Cardiac muscle cell (in vitro differentiated cells and primary cell): ENCODE results near the gene ATG10. TPM values are rescaled to one million over a fixed set of nuclear protein-coding genes. Genes with fewer than 3 reads are reported as not detected.
"Not testable (repeated sequence)": the region's sequence is repeated elsewhere in the genome, so short reads cannot be mapped to it uniquely, and the experiment has no call there.

Experiments
- DNase-seq, 2 donors: peaks; one replicate each; pipeline versions ENCODE4 v3.0.0 to v3.0.0-alpha.2; 2010 to 2017; ENCODE audit warnings: low read depth in 1 of 2, low spot score in 1 of 2
- H3K27ac ChIP-seq: fragments of 200-600 bp; sonication (generic); 2 replicates; pipeline ENCODE4 v1.5.1; 2016
- H3K27me3 ChIP-seq: fragments of 200-600 bp; sonication (generic); 2 replicates; pipeline ENCODE4 v1.6.0; 2016; ENCODE audit warnings: control low read depth
- H3K36me3 ChIP-seq: fragments of 200-600 bp; sonication (generic); 2 replicates; pipeline ENCODE4 v1.5.1; 2016; ENCODE audit warnings: control low read depth
- H3K4me1 ChIP-seq: fragments of 200-600 bp; sonication (generic); 2 replicates; pipeline ENCODE4 v1.8.1; 2017; ENCODE audit warnings: low read depth, mild to moderate bottlenecking, mixed run types
- H3K4me3 ChIP-seq: fragments of 200-600 bp; sonication (generic); 2 replicates; pipeline ENCODE4 v1.5.1; 2016; ENCODE audit warnings: mild to moderate bottlenecking
- H3K9me3 ChIP-seq: fragments of 200-600 bp; sonication (generic); 2 replicates; pipeline ENCODE4 v1.5.1; 2017; ENCODE audit warnings: low read depth, mild to moderate bottlenecking, control low read depth
- polyA plus RNA-seq: library from polyadenylated mRNA; unstranded; fragments of >200 nt; fragmentation: Nextera tagmentation; extraction: Ambion mirVana; gene quantifications from 2 replicates; pipeline ENCODE4 v1.2.1, GENCODE V29; 2016
- total RNA-seq: library from RNA; depleted of rRNA; stranded (reverse); fragments of >200 nt; gene quantifications from 2 replicates; pipeline ENCODE4 v1.2.3, GENCODE V29; 2016
- TF ChIP-seq, protein P1 (sequence below): IDR thresholded peaks from 2 replicates; pipeline ENCODE4 v1.5.1; 2012; ENCODE audit warnings: low read depth, mild to moderate bottlenecking, low read length

The ATG10 gene
- total and polyA plus RNA-seq, 2 experiments from 2014 or later = 9.0 to 28.0 TPM

DNA sequence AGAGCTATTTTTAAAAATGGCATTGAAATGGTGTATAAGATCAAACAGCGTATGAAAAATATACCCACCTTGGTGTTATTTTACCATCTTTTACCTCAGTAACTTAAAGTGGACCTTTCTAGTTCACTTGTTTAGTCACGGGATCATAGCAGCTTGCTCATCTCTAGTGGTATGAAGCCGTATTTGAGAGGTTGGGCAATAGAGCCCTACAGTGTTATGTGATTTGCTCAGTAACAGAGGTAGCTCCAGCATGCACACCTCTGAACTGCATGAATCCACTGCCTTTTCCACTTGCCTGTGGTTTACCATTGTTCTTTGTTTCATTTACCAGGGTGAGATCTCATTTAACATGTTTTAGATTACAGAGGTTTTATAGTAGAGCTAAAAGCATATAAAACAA, 134.4 kb downstream of the ATG10 start:
- no peaks in the 10 kb centered on the region for H3K9me3 ChIP-seq
- no peaks in the 10 kb centered on the region for H3K36me3 ChIP-seq
- no peaks in the 10 kb centered on the region for H3K27me3 ChIP-seq
- TF ChIP-seq, protein P1, sequence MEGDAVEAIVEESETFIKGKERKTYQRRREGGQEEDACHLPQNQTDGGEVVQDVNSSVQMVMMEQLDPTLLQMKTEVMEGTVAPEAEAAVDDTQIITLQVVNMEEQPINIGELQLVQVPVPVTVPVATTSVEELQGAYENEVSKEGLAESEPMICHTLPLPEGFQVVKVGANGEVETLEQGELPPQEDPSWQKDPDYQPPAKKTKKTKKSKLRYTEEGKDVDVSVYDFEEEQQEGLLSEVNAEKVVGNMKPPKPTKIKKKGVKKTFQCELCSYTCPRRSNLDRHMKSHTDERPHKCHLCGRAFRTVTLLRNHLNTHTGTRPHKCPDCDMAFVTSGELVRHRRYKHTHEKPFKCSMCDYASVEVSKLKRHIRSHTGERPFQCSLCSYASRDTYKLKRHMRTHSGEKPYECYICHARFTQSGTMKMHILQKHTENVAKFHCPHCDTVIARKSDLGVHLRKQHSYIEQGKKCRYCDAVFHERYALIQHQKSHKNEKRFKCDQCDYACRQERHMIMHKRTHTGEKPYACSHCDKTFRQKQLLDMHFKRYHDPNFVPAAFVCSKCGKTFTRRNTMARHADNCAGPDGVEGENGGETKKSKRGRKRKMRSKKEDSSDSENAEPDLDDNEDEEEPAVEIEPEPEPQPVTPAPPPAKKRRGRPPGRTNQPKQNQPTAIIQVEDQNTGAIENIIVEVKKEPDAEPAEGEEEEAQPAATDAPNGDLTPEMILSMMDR = no peak
- H3K27ac ChIP-seq = peak overlapping the region; percentile 4
- DNase-seq = peak; percentile 7 to 43
- peaks cover 8% of the 10 kb centered on the region for H3K4me1 ChIP-seq
- H3K4me3 ChIP-seq = no peak overlapping the region

DNA sequence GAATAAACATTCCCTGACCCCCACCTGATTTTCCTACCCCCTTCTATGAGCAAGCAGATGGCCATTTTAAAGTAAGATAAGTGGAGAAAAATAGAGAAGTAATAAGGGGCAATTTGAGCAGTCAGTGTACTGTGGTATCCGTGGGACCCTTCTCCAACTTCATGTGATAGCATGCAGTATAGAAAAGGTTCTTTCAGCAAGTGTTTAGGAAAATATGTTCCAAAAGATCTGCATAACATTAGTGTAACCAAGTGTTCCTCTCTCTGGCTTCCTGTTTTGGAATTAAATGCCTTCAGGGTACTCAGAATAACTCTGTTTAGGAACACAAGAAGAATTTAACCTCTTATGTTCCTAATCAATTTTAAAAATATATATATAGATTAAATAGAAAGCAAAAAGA, 134.9 kb downstream of the ATG10 start:
- no peak for DNase-seq
- Histone ChIP-seq H3K9me3 (no peaks in the 10 kb centered on the region), H3K27ac (peak overlapping the region; percentile 4)

DNA sequence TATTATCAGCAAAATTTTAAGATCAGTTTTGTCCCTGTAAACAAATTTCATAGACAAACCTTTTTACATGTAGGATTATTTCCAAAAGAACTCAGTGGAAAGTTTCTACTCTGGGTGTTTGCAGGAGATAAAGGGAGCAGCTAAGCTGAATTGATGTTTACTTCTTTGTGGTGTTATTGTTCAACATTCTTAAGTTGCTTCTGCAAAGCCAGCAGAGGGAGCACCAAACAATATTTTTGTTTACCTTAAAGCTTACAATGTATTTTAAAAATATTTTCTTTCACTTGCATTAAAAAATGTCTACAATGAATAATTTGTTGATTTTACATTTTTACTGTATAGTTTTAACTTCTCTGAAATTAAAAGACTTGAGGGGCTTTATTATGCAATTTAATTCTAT, 135.4 kb downstream of the ATG10 start:
- TF ChIP-seq, protein P1 = peak; percentile 47

More for the DNA sequence above, 134.9 kb downstream of the ATG10 start:
- Histone ChIP-seq H3K4me1 (peaks cover 8% of the 10 kb centered on the region), H3K27me3 (no peaks in the 10 kb centered on the region), H3K36me3 (no peaks in the 10 kb centered on the region), H3K4me3 (no peak overlapping the region)
- TF ChIP-seq, protein P1 = no peak

DNA sequence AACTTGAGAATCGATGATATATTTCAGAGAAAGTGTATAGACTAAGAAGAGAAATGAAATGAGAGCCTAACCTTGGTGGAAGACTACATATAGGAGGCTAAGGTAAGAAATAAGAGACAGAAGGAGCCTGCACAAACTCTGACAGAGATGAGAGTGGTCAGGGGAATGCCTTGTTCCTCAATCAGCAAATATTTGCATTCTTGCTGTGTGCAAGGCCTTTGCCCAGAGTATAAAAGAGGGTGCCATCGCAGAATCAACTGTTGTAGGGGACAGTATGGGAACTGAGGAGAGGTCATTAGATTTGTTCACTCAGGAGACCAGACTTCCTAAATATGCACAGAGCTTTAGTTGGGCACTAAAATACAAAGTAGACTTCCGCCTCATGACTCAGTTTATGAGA, 137.2 kb downstream of the ATG10 start:
- H3K27me3 ChIP-seq = no peaks in the 10 kb centered on the region

More for the DNA sequence above, 135.4 kb downstream of the ATG10 start:
- no peaks in the 10 kb centered on the region for H3K36me3 ChIP-seq
- H3K4me1 ChIP-seq = peaks cover 8% of the 10 kb centered on the region
- no peaks in the 10 kb centered on the region for H3K27me3 ChIP-seq
- peak in 1 of 2 donors; percentile 54 for DNase-seq
- H3K9me3 ChIP-seq = no peaks in the 10 kb centered on the region
- no peak overlapping the region for H3K4me3 ChIP-seq
- H3K27ac ChIP-seq = no peak overlapping the region

DNA sequence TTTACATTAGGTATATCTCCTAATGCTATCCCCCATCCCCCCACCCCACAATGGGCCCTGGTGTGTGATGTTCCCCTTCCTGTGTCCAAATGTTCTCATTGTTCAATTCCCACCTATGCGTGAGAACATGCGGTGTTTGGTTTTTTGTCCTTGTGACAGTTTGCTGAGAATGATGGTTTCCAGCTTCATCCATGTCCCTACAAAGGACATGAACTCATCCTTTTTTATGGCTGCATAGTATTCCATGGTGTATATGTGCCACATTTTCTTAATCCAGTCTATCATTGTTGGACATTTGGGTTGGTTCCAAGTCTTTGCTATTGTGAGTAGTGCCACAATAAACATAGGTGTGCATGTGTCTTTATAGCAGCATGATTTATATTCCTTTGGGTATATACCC, 138.1 kb downstream of the ATG10 start:
- not testable (repeated sequence) for H3K9me3 ChIP-seq, H3K4me3 ChIP-seq, H3K4me1 ChIP-seq, DNase-seq, H3K27ac ChIP-seq, H3K27me3 ChIP-seq, H3K36me3 ChIP-seq

More for the DNA sequence above, 137.2 kb downstream of the ATG10 start:
- Histone ChIP-seq H3K4me3 (no peak overlapping the region), H3K9me3 (no peaks in the 10 kb centered on the region), H3K27ac (no peak overlapping the region), H3K4me1 (peaks cover 8% of the 10 kb centered on the region), H3K36me3 (no peaks in the 10 kb centered on the region)
- TF ChIP-seq, protein P1 = no peak
- DNase-seq = no peak

DNA sequence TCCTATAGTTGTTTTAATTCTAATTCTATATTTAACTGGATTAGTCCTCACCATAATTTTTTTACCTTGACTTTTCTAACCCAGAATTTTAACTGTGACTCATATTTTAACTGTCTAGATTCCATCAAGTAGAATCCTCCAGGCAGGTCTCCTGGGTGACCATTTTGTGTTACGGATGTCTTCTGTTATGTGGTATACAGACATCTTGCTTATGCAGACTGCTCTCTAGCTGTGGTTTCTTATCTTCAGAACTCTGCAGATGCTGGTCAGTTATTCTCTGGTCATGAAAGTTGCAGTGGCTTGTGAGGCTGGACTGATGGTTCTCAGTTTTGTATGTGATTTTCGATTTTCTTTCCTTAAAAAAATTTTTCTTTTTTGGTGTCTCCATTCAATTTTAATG, 139.4 kb downstream of the ATG10 start:
- TF ChIP-seq, protein P1 = no peak
- Histone ChIP-seq H3K4me1 (peaks cover 8% of the 10 kb centered on the region), H3K27ac (no peak overlapping the region), H3K4me3 (no peak overlapping the region), H3K9me3 (no peaks in the 10 kb centered on the region), H3K36me3 (no peaks in the 10 kb centered on the region), H3K27me3 (no peaks in the 10 kb centered on the region)
- peak in 1 of 2 donors; percentile 76 for DNase-seq
